Hepatocyte (in vitro differentiated cells): ENCODE results near the gene AGAP2. TPM values are rescaled to one million over a fixed set of nuclear protein-coding genes. Genes with fewer than 3 reads are reported as not detected.

ENCODE experiments used
- DNase-seq: peaks from one replicate; pipeline ENCODE4 v3.0.0-alpha.2; 2016; ENCODE audit warnings: low spot score
- H2AFZ ChIP-seq: fragments of 200-600 bp; sonication (generic); 2 replicates; pipeline ENCODE4 v1.6.0; 2016; ENCODE audit warnings: antibody characterized with exemption, mild to moderate bottlenecking
- H3K27ac ChIP-seq: fragments of 200-600 bp; sonication (generic); 2 replicates; pipeline ENCODE4 v1.5.1; 2016; ENCODE audit warnings: mild to moderate bottlenecking
- H3K27me3 ChIP-seq: fragments of 200-600 bp; sonication (generic); 2 replicates; pipeline ENCODE4 v1.6.1; 2016
- H3K36me3 ChIP-seq: fragments of 200-600 bp; sonication (generic); replicated peaks from 2 replicates; pipeline ENCODE4 v1.5.1; 2016; ENCODE audit warnings: low read depth; ENCODE audit not compliant: insufficient read depth
- H3K4me1 ChIP-seq: fragments of 200-600 bp; sonication (generic); 2 replicates; pipeline ENCODE4 v1.5.1; 2016; ENCODE audit warnings: mild to moderate bottlenecking, moderate library complexity; ENCODE audit not compliant: insufficient read depth
- H3K4me2 ChIP-seq: fragments of 200-600 bp; sonication (generic); 2 replicates; pipeline ENCODE4 v1.6.0; 2016
- H3K4me3 ChIP-seq: fragments of 200-600 bp; sonication (generic); 2 replicates; pipeline ENCODE4 v1.5.1; 2016; ENCODE audit warnings: mild to moderate bottlenecking
- H3K79me2 ChIP-seq: fragments of 200-600 bp; sonication (generic); 2 replicates; pipeline ENCODE4 v1.6.0; 2017; ENCODE audit warnings: mild to moderate bottlenecking
- H3K9me2 ChIP-seq: fragments of 200-600 bp; sonication (generic); replicated peaks from 2 replicates; pipeline ENCODE4 v1.6.0; 2017; ENCODE audit warnings: mild to moderate bottlenecking; ENCODE audit not compliant: insufficient read depth
- H3K9me3 ChIP-seq: fragments of 200-600 bp; sonication (generic); 2 replicates; pipeline ENCODE4 v1.5.1; 2016; ENCODE audit warnings: low read depth, mild to moderate bottlenecking
- H4K20me1 ChIP-seq: fragments of 200-600 bp; sonication (generic); 2 replicates; pipeline ENCODE4 v1.6.0; 2016; ENCODE audit warnings: mild to moderate bottlenecking; ENCODE audit not compliant: insufficient read depth, poor library complexity, severe bottlenecking
- CTCF ChIP-seq: fragments of 200-600 bp; sonication (generic); IDR thresholded peaks from 2 replicates; pipeline ENCODE4 v1.5.1; 2016; ENCODE audit warnings: antibody characterized with exemption, mild to moderate bottlenecking; ENCODE audit not compliant: poor library complexity
- EZH2 ChIP-seq: fragments of 200-600 bp; sonication (generic); IDR thresholded peaks from 2 replicates; pipeline ENCODE4 v1.6.1; 2016; ENCODE audit warnings: antibody characterized with exemption, mild to moderate bottlenecking, borderline replicate concordance
- EZH2phosphoT487 ChIP-seq: fragments of 200-600 bp; sonication (generic); IDR thresholded peaks from one replicate; pipeline ENCODE4 v1.6.1; 2018; ENCODE audit warnings: antibody characterized with exemption, mild to moderate bottlenecking, low read depth, moderate library complexity; ENCODE audit not compliant: unreplicated experiment, severe bottlenecking
- WGBS: methylation state at CpG from one replicate; pipeline ENCODE4 v1.1.6; 2016; ENCODE audit warnings: low lambda C conversion rate; ENCODE audit errors: missing lambda C conversion rate; 5-methylcytosine and 5-hydroxymethylcytosine counted together
- polyA plus RNA-seq: library from polyadenylated mRNA; unstranded; fragments of >200 nt; fragmentation: Nextera tagmentation; extraction: Ambion mirVana; gene quantifications from 2 replicates; pipeline ENCODE4 v1.2.1, GENCODE V29; 2016
- total RNA-seq: library from RNA; depleted of rRNA; stranded (reverse); fragments of >200 nt; gene quantifications from 2 replicates; pipeline ENCODE4 v1.2.3, GENCODE V29; 2014

The AGAP2 gene
- total and polyA plus RNA-seq, 2 experiments from 2014 or later: 0.04 to 0.33 TPM

- Histone ChIP-seq H3K4me1 (peaks cover 28% of the 10 kb centered on the region), H2AFZ (peak within 1 kb of the TSS; percentile 84), H3K9me2 (no peaks in the 10 kb centered on the region), H3K36me3 (no peaks in the 10 kb centered on the region), H3K79me2 (peaks cover 10% of the 10 kb centered on the region), H3K9me3 (no peaks in the 10 kb centered on the region), H3K4me3 (no peak within 1 kb of the TSS), H3K27ac (no peak within 1 kb of the TSS), H3K4me2 (peak within 1 kb of the TSS; percentile 96), H3K27me3 (peaks cover 53% of the 10 kb centered on the region), H4K20me1 (no peaks in the 10 kb centered on the region)
- no peak for DNase-seq
- TF ChIP-seq EZH2: no peak
- TF ChIP-seq EZH2phosphoT487: peak; percentile 26
- 4% methylated on average over 38 of the region's 38 CpGs for WGBS
These were observed 28.1 kb upstream of the AGAP2 start, which contains the start of gene CYP27B1 for GRCh38 chr12:57766464-57767304. TSS of gene CYP27B1 (minus strand) at chr12:57767078. CDS start at chr12:57767041, 37 bp downstream.

DNA sequence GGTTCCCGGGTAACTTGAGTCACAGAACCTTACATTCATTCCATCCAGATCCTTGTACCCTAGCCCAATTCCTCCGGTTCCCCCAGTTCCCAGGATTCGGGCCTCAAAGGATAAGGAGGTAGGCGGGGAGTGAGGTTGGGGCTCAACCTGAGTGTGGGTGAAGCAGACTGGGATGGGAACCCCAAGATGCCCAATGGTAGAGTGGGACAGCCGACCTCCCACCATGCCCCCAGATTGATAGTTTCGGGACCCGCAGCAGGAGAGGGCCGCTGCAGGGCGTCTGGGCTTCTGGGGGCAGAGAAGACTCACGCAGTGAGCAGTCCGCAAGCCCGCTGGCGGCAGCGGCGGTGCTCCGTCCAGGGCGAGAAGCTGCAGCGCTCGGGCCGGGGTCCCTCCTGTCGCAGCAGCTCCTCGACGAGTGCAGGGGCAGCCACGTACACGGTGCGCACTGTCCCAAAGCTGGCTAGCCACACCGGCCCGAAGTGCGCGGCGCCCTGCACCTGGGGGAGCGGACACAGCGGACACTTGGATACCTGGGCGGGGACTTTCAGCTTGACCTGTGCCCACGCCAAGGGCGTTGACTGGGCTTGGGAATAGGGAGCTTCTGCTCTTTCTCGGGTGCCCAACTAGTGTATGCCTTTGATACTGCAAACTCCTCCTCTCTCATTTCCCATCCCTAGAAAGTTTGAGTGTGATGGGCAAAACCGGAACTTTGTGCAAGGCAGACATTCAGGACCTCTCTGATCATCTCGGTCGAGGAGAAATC lies 27.3 kb upstream of the AGAP2 start:
- TF ChIP-seq EZH2phosphoT487 (peak; percentile 23), CTCF (no peak), EZH2 (peak; percentile 61)
- Histone ChIP-seq H3K36me3 (no peaks in the 10 kb centered on the region), H3K79me2 (peaks cover 7% of the 10 kb centered on the region), H3K27me3 (peaks cover 53% of the 10 kb centered on the region), H2AFZ (peak overlapping the region; percentile 84), H3K4me1 (peaks cover 28% of the 10 kb centered on the region), H3K4me3 (peak overlapping the region; percentile 45), H3K9me2 (no peaks in the 10 kb centered on the region), H3K9me3 (no peaks in the 10 kb centered on the region), H4K20me1 (no peaks in the 10 kb centered on the region), H3K27ac (no peak overlapping the region), H3K4me2 (peak overlapping the region; percentile 96)
- 5% methylated on average over 40 of the region's 40 CpGs for WGBS
- no peak for DNase-seq

GRCh38 chr12:57765003-57765697 lies 26.6 kb upstream of the AGAP2 start:
- Histone ChIP-seq H4K20me1 (peaks cover 1% of the 10 kb centered on the region), H3K27ac (no peak overlapping the region), H3K79me2 (peaks cover 1% of the 10 kb centered on the region), H3K9me3 (no peaks in the 10 kb centered on the region), H3K9me2 (no peaks in the 10 kb centered on the region), H3K36me3 (no peaks in the 10 kb centered on the region), H2AFZ (peak overlapping the region; percentile 84), H3K4me1 (peaks cover 28% of the 10 kb centered on the region), H3K4me3 (peak overlapping the region; percentile 45), H3K4me2 (peak overlapping the region; percentile 96), H3K27me3 (peaks cover 53% of the 10 kb centered on the region)
- WGBS: 2% methylated on average over 59 of the region's 60 CpGs
- TF ChIP-seq CTCF (peak; percentile 36), EZH2 (peak; percentile 98), EZH2phosphoT487 (peak; percentile 86)
- DNase-seq: peak; percentile 50
